GM12874 (cell line): ENCODE measurements around the gene KRT33A.

Experiments
- TF ChIP-seq, protein P1 (sequence below): IDR thresholded peaks from 2 replicates; pipeline ENCODE4 v1.5.1; 2011; ENCODE audit warnings: low read depth, mild to moderate bottlenecking, control low read depth, low read length, moderate library complexity; ENCODE audit not compliant: insufficient read depth

Gene KRT33A

DNA sequence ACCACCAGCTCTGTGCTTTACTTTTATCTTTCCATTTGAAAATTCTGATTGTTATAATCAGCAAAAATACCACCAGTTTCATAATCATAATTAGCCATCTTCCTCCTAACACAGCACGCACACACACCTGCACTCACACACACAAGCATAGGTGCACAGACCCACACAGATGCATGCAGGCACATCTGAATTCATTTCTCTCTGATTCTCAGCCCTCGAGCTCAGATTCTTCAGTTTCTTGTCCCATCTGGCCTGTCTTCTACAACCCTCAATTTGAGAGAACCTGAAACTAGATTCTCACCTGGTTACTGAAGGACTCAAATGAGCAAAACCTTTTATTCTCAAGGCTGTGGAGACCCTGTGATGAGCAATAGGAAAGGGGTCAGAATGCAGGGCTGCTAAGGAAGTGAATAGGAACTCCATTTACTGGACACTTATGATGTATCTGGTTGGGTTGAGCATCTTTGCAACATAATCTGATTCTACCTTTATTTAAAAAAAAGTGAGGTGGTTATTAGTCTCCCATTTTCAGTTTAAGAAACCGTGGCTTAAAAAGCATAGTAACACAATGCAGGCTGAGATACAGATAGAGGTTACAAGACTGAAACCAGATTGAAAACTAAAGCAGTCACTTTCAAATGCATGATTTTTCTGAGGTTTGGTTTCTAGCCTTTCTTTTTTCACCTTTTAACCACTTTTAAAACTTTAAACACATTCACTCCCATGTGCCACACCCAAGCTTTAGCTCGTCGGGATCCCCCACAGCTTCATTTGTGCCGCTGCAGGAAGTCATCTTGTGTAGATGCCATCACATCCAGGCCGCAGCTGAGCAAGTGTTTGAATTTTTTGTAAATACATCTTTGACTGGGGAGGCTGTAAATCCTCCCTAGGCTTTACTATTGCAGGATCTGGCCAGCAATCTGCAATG is 9.4 kb downstream of the KRT33A start:
- TF ChIP-seq, protein P1, sequence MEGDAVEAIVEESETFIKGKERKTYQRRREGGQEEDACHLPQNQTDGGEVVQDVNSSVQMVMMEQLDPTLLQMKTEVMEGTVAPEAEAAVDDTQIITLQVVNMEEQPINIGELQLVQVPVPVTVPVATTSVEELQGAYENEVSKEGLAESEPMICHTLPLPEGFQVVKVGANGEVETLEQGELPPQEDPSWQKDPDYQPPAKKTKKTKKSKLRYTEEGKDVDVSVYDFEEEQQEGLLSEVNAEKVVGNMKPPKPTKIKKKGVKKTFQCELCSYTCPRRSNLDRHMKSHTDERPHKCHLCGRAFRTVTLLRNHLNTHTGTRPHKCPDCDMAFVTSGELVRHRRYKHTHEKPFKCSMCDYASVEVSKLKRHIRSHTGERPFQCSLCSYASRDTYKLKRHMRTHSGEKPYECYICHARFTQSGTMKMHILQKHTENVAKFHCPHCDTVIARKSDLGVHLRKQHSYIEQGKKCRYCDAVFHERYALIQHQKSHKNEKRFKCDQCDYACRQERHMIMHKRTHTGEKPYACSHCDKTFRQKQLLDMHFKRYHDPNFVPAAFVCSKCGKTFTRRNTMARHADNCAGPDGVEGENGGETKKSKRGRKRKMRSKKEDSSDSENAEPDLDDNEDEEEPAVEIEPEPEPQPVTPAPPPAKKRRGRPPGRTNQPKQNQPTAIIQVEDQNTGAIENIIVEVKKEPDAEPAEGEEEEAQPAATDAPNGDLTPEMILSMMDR = no peak

DNA sequence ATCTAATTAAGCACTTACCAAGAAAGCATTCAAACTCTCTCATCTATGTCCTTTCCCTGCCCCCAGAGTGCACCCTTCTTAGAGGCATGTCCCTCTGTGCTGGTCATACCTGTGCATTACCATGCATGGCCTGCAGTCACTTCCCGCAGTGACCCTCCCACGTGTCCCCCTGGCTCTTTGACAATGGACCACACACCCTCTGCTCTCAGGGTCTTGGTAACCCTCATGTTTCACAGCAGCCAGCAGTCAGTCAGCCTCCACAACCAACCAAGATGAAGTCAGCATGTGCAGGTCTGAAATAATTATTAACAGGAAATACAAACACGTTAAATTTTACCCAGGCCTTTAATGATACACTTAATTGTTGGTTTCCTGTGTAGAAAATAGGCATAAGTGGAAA is 10.1 kb downstream of the KRT33A start:
- TF ChIP-seq, protein P1 = no peak

DNA sequence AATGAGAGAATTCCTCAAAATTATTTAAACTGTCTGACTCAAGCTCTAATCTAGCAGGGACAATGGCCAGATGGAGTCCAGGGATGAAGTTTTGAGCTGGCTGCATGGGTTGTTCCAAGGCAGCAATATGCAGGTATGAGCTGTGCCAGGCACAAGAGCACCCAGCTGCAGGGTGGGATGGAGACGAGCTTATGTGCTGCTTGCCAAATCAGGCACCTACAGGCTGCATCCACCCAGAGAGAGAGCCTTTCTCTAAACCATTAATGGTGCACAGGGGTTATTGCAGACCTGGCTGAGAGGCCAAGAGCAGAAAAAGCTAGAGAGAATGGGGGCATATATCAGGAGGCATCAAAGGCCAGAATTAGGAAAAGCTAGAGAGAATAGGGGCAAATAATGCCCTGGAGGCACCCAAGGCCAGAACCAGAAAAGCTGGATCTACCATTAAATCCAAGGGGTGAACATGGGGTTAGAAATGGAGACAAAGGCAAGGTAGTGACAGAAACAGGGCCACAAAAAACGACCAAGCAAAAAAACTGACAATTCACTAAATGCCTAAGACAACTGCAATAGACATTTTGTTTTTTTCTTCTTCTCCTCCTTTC is 11.0 kb downstream of the KRT33A start:
- TF ChIP-seq, protein P1 = no peak

DNA sequence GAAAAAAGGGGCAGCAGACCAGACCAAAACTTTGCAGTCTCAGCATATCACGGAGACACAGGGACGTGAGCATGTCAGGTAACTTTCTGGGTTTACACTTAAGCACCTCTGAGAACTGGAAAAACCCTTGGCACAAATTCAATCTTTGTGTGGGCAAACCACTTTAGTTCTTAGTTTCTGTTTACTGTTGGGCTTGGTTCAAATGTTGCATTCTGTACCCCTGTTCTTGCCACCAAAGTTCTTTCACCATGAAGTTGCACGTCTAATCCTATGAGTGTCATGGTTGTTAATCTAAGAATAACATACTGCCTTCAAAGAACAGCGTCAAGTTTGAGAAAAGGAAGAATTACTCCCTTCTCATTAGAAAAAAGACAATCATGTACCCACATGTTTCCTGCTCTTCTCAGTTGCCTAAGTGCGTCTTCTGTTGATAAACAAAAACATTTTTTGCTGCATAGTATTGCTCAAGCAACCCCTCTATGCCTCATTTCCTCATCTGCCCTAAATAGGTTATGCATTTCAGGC is 11.6 kb downstream of the KRT33A start:
- TF ChIP-seq, protein P1 = no peak

DNA sequence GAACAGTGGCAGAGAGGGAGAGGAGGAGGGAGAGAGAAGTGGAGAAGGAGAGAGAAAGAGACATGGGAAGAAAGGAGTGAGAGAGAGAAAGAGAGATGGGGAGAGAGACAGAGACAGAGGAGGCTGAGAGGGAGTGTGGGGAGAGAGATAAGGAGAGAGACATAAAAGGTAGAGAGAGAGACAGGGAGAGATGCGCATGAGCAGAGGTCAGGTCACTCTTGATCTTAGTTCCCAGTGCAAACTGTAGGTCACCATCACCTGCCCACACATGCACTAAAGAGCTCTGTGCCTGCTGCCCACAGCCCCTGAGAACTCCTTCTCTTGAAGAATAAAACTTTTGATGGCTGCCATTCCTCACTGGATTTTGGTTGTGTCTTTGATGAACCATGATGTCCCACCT is 14.9 kb downstream of the KRT33A start:
- TF ChIP-seq, protein P1 = no peak

DNA sequence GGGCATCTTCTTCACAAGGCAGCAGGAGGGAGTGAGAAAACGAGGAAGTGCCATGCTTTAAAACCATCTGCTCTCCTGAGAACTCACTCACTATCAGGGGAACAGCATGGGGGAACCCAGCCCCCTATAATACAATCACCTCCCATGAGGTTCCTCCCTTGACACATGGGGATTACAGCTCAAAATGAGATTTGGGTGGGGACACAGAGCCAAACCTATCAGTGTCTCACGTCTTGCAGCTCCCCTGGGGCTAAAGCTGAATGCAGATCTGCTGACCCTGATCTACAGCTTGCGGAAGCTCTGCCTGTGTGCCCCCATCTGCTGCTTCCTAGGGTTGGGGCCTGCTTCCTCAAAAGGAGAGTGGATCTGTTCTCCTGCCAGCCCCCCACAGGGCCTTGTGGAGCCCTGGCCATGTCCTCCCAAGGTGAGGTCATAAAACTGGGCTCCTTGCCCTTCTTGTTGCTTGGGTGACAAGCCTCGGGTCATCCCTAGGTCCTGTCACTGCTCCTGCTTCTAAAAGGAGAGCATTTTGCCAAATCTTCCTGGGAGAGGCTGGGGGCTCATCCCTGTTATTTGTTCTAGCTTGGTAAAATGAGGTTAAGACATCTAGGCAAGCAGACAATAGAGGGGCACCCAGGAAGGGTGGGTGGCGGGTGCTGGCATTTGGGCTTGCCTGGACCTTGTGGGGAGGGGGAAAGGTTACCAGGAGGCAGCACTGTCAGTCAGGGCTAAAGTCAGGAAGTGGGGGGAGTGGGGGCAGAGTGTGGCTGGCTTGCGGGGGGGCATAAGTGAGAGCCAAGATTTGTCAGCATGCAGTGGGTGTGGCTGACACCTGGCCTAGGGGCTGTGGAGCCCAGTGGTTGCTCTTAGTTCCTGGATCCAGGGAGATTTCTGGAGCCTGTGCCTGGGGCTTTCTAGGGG is 16.0 kb downstream of the KRT33A start:
- TF ChIP-seq, protein P1 = no peak
